Motor neuron (in vitro differentiated cells): ENCODE results near the gene BYSL. TPM values are rescaled to one million over a fixed set of nuclear protein-coding genes. Genes with fewer than 3 reads are reported as not detected.

Experiments used
- ATAC-seq, 8 experiments: fragments of 200-7000 bp; cut with Tn5 transposase; replicated peaks in 6 of 8; 2 replicates each; pipeline ENCODE4 v1.8.0; 2021; ENCODE audit warnings: mild to moderate bottlenecking in 8 of 8, moderate library complexity in 8 of 8
- H3K27ac ChIP-seq, 2 donors: fragments of 250-450 bp; sonication (Bioruptor Pico); 2 replicates each; pipeline ENCODE4 v1.9.0; 2021; ENCODE audit warnings: antibody characterized with exemption in 2 of 2, mild to moderate bottlenecking in 2 of 2, moderate library complexity in 1 of 2
- H3K4me1 ChIP-seq, 2 donors: fragments of 250-450 bp; sonication (Bioruptor Pico); replicated peaks in 1 of 2; 2 replicates each; pipeline ENCODE4 v1.6.1; 2021; ENCODE audit warnings: antibody characterized with exemption in 2 of 2, mild to moderate bottlenecking in 2 of 2, moderate library complexity in 1 of 2
- H3K4me3 ChIP-seq, 5 donors: fragments of 250-450 bp; sonication (Bioruptor Pico); 2 replicates each; pipeline ENCODE4 v1.9.0; 2021; ENCODE audit warnings: antibody characterized with exemption in 5 of 5, mild to moderate bottlenecking in 5 of 5, moderate library complexity in 4 of 5
- WGBS, 10 experiments: fragments of 450-650 bp; shearing (Covaris generic); methylation state at CpG; one replicate each; pipeline ENCODE4 v1.0.0; 2022; 5-methylcytosine and 5-hydroxymethylcytosine counted together
- in situ Hi-C, 9 experiments: fragments of 400-800 bp; cut with MboI; loops; one replicate each; pipeline ENCODE4 v1.15.0; 2021; ENCODE audit warnings: low sequenced_read_pairs in 9 of 9, low pct_unique_long_range_greater_than_20kb in 2 of 9; ENCODE audit not compliant: unreplicated experiment in 9 of 9
- total RNA-seq, 8 experiments: library from RNA; unstranded; fragments of 300-600 nt; gene quantifications; 2 replicates each; pipeline versions ENCODE4 v1.2.3 to v1.2.4, GENCODE V29; 2022

Gene BYSL
- total RNA-seq, 8 experiments from 2014 or later: 9.4 to 46.4 (median 17.8) TPM

DNA sequence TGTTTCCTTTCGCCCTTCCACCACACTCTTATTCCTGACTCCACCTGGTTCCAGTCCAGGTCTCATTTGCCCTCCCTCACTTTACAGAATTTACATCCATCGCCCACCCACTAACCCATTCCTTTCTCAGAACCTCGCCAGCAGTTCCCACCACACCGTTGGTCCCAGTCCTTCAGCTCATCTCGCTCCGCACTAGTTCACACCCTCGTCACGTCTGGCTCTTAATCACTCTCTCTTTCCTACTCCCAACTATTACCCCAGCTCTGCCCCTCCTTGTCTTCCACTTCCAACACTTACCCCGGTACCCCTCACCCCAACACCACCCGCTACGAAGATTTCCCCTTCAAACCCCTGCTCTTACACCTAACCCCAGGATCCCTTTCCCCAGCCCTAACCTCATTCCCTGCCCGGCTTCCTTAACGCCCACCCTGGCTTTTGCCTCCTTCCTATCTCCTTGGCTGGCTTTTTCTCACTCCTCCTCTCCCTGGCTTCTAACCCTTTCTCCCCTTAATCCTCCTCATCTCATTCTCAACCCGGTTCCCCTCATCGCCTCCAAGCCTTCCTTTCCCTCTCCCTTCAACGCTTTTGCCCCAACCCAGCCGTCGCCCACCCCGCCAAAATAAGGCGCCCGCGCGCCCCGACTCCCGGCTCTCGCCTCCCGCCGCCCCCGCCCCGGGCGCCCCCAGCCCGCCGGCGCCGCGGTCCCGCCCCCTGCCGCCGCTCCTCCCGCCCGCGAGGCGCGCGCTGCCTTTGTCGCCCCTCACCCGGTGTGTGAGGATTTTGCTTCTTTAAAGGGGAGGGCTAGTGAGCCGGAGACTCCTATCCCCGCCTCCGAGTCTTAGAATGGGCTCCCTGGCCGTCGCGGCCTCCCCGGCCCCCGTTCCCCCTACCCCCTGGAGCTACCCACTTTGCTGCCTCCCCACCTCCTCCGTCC is 26.7 kb upstream of the BYSL start:
- peak overlapping the region; percentile 61 to 90 (median 72) for H3K4me3 ChIP-seq
- peaks cover 3 to 20% of the 10 kb centered on the region in 2 donors for H3K4me1 ChIP-seq
- in situ Hi-C loops: no loop called here
- H3K27ac ChIP-seq: peak overlapping the region; percentile 79 to 93
- peak; percentile 21 to 85 (median 82) for ATAC-seq
- 0 to 18% (median 3%) methylated on average over 1 to 8 of the region's 56 CpGs; no CpG with 5 or more reads in 3 of the 10 experiments for WGBS, 10 experiments

- Histone ChIP-seq H3K4me1 (peaks cover 3 to 20% of the 10 kb centered on the region in 2 donors), H3K4me3 (peak within 1 kb of the TSS; percentile 61 to 90 (median 72)), H3K27ac (peak within 1 kb of the TSS; percentile 79 to 93)
- in situ Hi-C loops: no loop called here
- peak; percentile 86 to 94 (median 90) for ATAC-seq
- WGBS, 10 experiments: 0 to 8% (median 3%) methylated on average over 1 to 22 of the region's 55 CpGs; no CpG with 5 or more reads in 1 of the 10 experiments
Observed at GRCh38 chr6:41895300-41896233, 25.7 kb upstream of the BYSL start, which contains the start of gene USP49. USP49 (minus strand) TSS chr6:41895375; CDS start chr6:41806983, 88,392 bp downstream.

DNA sequence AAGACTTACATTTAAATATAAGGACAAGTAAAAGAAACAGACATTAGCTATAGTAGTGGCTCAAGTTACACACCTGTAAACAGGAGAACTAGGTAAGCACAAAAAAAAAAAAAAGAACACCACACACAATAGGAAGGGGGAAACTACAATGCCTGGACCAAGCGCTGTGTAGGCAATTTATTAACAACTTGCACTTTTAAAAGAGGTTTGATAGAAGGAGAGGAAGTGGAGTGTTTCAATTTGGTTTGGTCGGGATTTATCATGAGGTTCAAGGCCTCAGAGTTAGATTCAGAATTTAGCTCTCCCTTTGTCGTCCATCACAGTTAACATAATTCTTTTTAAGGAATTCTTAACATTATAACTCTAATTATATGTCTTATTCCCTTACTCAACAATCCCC is 25.0 kb upstream of the BYSL start:
- Histone ChIP-seq H3K4me3 (peak overlapping the region in 3 of 5 donors; percentile 61 to 90 (median 63)), H3K27ac (no peak overlapping the region), H3K4me1 (peaks cover 3 to 20% of the 10 kb centered on the region in 2 donors)
- in situ Hi-C loops: no loop called here
- ATAC-seq: no peak
- 40 to 100% (median 69%) methylated on average over 1 to 3 of the region's 3 CpGs; no CpG with 5 or more reads in 2 of the 10 experiments for WGBS, 10 experiments

DNA sequence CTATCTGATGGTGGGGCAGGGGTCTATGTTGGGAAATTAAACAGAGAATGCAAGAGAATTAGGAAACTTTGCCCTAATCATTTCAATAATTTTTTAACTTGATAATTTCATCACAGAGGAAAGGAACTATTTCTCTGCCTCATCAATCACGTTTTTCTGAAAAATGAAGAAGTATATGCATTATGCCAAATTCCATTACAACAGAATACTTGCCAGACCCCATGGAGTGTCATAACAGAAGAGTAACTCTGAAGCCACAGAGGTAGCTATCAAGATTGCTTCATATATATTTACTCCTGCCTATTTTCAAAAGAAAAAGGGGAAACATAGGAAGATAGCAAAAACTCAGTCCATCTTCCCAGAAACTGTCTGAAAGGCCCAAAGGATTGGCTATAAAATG is 20.4 kb upstream of the BYSL start:
- no peaks in the 10 kb centered on the region for H3K4me1 ChIP-seq
- in situ Hi-C loops: loop anchor here in 1 of 9 experiments (25.0 kb wide), 1 partner anchor 114 kb away; the partner anchor contains the start of genes FRS3, PRICKLE4 and TOMM6
- no peak overlapping the region for H3K27ac ChIP-seq
- ATAC-seq: no peak
- no peak overlapping the region for H3K4me3 ChIP-seq
- WGBS, 10 experiments: 67 to 100% (median 71%) methylated on average over 1 of the region's 1 CpG; no CpG with 5 or more reads in 1 of the 10 experiments

GRCh38 chr6:41901882-41902519 is 19.3 kb upstream of the BYSL start:
- no peak for ATAC-seq
- Histone ChIP-seq H3K4me1 (no peaks in the 10 kb centered on the region), H3K27ac (no peak overlapping the region), H3K4me3 (no peak overlapping the region)
- in situ Hi-C loops: loop anchor here in 1 of 9 experiments (25.0 kb wide), 1 partner anchor 115 kb away; the partner anchor contains the start of genes FRS3, PRICKLE4 and TOMM6
- 100% methylated on average over 1 of the region's 1 CpG; no CpG with 5 or more reads in 5 of the 10 experiments for WGBS, 10 experiments

DNA sequence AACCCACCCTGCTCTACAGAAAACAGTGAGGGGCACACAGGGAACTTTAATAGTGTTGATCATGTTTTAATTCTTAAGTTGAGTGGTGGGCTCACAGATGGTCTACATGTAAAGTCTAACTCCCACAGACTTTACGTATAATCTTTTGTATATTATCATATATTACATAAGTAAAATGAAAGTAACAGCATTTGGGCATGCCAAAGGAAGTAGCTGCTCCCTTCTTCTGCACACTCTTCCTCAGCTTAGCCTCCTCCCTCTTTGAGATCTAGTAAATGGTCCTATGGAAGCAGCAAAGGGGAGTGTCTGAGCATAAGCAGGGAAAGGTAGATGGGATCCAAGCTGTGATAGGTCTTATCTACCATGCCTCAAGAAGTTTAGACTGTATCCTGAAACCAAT is 11.6 kb upstream of the BYSL start:
- in situ Hi-C loops: loop anchor here in 1 of 9 experiments (25.0 kb wide), 1 partner anchor 122 kb away; the partner anchor contains the start of genes FRS3, PRICKLE4 and TOMM6
- no peak for ATAC-seq
- no peak overlapping the region for H3K4me3 ChIP-seq
- H3K27ac ChIP-seq: no peak overlapping the region
- 83 to 100% (median 100%) methylated on average over 1 of the region's 1 CpG; no CpG with 5 or more reads in 4 of the 10 experiments for WGBS, 10 experiments
- no peaks in the 10 kb centered on the region for H3K4me1 ChIP-seq

- ATAC-seq: no peak
- WGBS, 10 experiments: 80 to 100% (median 92%) methylated on average over 1 to 2 of the region's 2 CpGs; no CpG with 5 or more reads in 4 of the 10 experiments
- Histone ChIP-seq H3K4me3 (no peak overlapping the region), H3K4me1 (peaks cover 0 to under 1% of the 10 kb centered on the region in 2 donors), H3K27ac (no peak overlapping the region)
- in situ Hi-C loops: loop anchor here in 1 of 9 experiments (25.0 kb wide), 1 partner anchor 127 kb away; the partner anchor contains the start of genes FRS3, PRICKLE4 and TOMM6
Observed at GRCh38 chr6:41914343-41914742, 7.0 kb upstream of the BYSL start.

GRCh38 chr6:41914869-41915530 is 6.3 kb upstream of the BYSL start:
- WGBS, 10 experiments: 93% methylated on average over 3 to 4 of the region's 4 CpGs; no CpG with 5 or more reads in 8 of the 10 experiments
- Histone ChIP-seq H3K4me1 (peaks cover 6 to 7% of the 10 kb centered on the region in 2 donors), H3K27ac (no peak overlapping the region), H3K4me3 (no peak overlapping the region)
- in situ Hi-C loops: loop anchor here in 1 of 9 experiments (25.0 kb wide), 1 partner anchor 128 kb away; the partner anchor contains the start of genes FRS3, PRICKLE4 and TOMM6
- no peak for ATAC-seq

DNA sequence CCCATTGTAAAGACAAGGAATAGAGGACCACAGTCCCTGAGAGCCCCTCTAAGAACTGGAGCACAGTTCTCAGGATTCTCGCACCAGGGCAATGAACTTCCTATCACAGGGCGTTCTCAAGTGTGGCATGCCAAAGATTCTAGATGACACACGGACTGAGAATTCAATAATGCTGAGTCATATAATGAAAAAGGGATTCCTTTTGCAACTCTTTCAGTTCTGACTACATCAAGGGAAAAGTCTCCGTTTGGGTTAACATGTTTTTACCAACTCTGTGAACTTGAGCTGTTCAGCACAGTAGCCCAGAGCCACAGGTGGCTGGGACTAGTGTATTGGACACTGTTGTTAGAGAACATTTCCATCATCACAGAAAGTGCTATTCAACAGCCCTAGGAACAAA is 3.8 kb upstream of the BYSL start:
- Histone ChIP-seq H3K4me3 (no peak overlapping the region), H3K27ac (no peak overlapping the region), H3K4me1 (peaks cover 12 to 15% of the 10 kb centered on the region in 2 donors)
- ATAC-seq: peak in 2 of 8 experiments; percentile 41 to 47
- 4 to 92% (median 60%) methylated on average over 1 to 4 of the region's 4 CpGs; no CpG with 5 or more reads in 1 of the 10 experiments for WGBS, 10 experiments
- in situ Hi-C loops: loop anchor here in 1 of 9 experiments (25.0 kb wide), 1 partner anchor 130 kb away; the partner anchor contains the start of genes FRS3, PRICKLE4 and TOMM6

GRCh38 chr6:41921712-41921998 is 356 bp downstream of the BYSL start:
- in situ Hi-C loops: loop anchor here in 2 of 9 experiments (10.0 to 25.0 kb wide), 2 partner anchors 127 to 134 kb away; partner anchors contain the start of genes FRS3 (in 1 of the 2), PRICKLE4 (in 1 of the 2) and TOMM6 (in 1 of the 2)
- Histone ChIP-seq H3K4me1 (peaks cover 15 to 20% of the 10 kb centered on the region in 2 donors), H3K4me3 (peak overlapping the region; percentile 78 to 99 (median 89)), H3K27ac (peak overlapping the region; percentile 98 to 99)
- peak; percentile 10 to 35 (median 27) for ATAC-seq
- 0 to 3% (median 0%) methylated on average over 2 to 8 of the region's 20 CpGs; no CpG with 5 or more reads in 6 of the 10 experiments for WGBS, 10 experiments

DNA sequence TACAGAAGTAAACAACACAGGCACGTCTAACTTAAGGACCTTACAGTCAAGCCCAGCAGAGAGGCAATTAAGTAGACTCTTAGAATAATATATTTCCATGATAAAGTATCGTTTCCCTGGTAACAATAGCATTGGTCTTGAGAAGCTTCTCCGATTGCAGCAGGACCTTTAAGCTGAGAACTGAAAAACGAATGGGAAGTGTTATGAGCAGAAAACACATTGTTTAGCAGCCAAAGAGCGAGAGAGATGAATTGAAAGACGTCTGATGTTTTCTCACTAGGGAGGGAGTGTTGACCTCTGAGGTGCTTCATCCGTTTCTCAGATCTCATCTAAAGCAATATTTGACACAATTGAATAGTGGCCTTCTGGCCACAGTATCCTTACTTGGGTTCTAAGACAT is 855 bp downstream of the BYSL start:
- Histone ChIP-seq H3K27ac (no peak overlapping the region), H3K4me1 (peaks cover 15 to 20% of the 10 kb centered on the region in 2 donors), H3K4me3 (peak overlapping the region; percentile 78 to 99 (median 89))
- WGBS, 10 experiments: 0 to 13% (median 3%) methylated on average over 1 to 7 of the region's 7 CpGs; no CpG with 5 or more reads in 1 of the 10 experiments
- no peak for ATAC-seq
- in situ Hi-C loops: loop anchor here in 2 of 9 experiments (10.0 to 25.0 kb wide), 2 partner anchors 127 to 135 kb away; partner anchors contain the start of genes FRS3 (in 1 of the 2), PRICKLE4 (in 1 of the 2) and TOMM6 (in 1 of the 2)
